GM12875 (cell line): ENCODE data around the gene RUVBL1.
A peak's percentile ranks its signal among the peaks of the same experiment; 100 is the strongest.

Experiments used
- H3K4me3 ChIP-seq: one replicate; pipeline ENCODE4 v1.5.1; 2011; ENCODE audit warnings: low read depth, low read length, control low read depth
- CTCF ChIP-seq: IDR thresholded peaks from 2 replicates; pipeline ENCODE4 v1.5.1; 2011; ENCODE audit warnings: low read depth, mild to moderate bottlenecking, control low read depth, inconsistent platforms, low read length, moderate library complexity, borderline replicate concordance; ENCODE audit not compliant: insufficient read depth

RUVBL1 gene

GRCh38 chr3:128163432-128163831 is 39.8 kb upstream of the RUVBL1 start:
- no peak for TF ChIP-seq CTCF

GRCh38 chr3:128160661-128161060 is 37.0 kb upstream of the RUVBL1 start:
- H3K4me3 ChIP-seq: no peak overlapping the region
- TF ChIP-seq CTCF: no peak

More at GRCh38 chr3:128163432-128163831, 39.8 kb upstream of the RUVBL1 start:
- H3K4me3 ChIP-seq: no peak overlapping the region

GRCh38 chr3:128155616-128156360 is 32.2 kb upstream of the RUVBL1 start:
- H3K4me3 ChIP-seq: no peak overlapping the region
- no peak for TF ChIP-seq CTCF

- peak overlapping the region; percentile 97 for H3K4me3 ChIP-seq
Observed at GRCh38 chr3:128154354-128154753, 30.7 kb upstream of the RUVBL1 start.

- TF ChIP-seq CTCF: no peak
Observed at GRCh38 chr3:128153156-128154041, 29.8 kb upstream of the RUVBL1 start, which contains the start of gene EEFSEC. Gene EEFSEC, plus strand, starts transcription at chr3:128153481. Its CDS starts 27 bp downstream, at chr3:128153508.

GRCh38 chr3:128152419-128153155 is 29.0 kb upstream of the RUVBL1 start:
- no peak for TF ChIP-seq CTCF
- peak overlapping the region; percentile 97 for H3K4me3 ChIP-seq

More at GRCh38 chr3:128153156-128154041, 29.8 kb upstream of the RUVBL1 start, which contains the start of gene EEFSEC:
- peak within 1 kb of the TSS; percentile 97 for H3K4me3 ChIP-seq

- no peak overlapping the region for H3K4me3 ChIP-seq
- TF ChIP-seq CTCF: no peak
Observed at GRCh38 chr3:128151758-128152274, 28.2 kb upstream of the RUVBL1 start.
